Measurements from ENCODE around the gene COQ8A. TPM values are rescaled to one million over a fixed set of nuclear protein-coding genes. Genes with fewer than 3 reads are reported as not detected.
A peak's percentile ranks its signal among the peaks of the same experiment; 100 is the strongest.

The COQ8A gene
- total and polyA plus RNA-seq, 4 experiments from 2014 or later: 43.5 to 70.7 (median 59.3) TPM

GRCh38 chr1:226981838-226982237, 41.7 kb downstream of the COQ8A start:
- Mint-ChIP-seq H3K36me3 (peaks cover 21 to 40% of the 10 kb centered on the region in 2 donors), H3K9me3 (no peaks in the 10 kb centered on the region), H3K27me3 (no peaks in the 10 kb centered on the region), H3K27ac (no peak overlapping the region), H3K4me3 (no peak overlapping the region), H3K4me1 (no peaks in the 10 kb centered on the region)
- intact Hi-C loops (cut with micrococcal nuclease): no loop called here
- no peaks in the 10 kb centered on the region for H3K27me3 ChIP-seq (ENCODE audit: insufficient read depth, low read length)
- peaks cover 11% of the 10 kb centered on the region for H3K36me3 ChIP-seq (ENCODE audit: insufficient read depth, low read length)
- POLR2A ChIA-PET (ENCODE audit: partially characterized antibody): no interaction called here
- no peak overlapping the region for H3K27ac ChIP-seq (ENCODE audit: low read depth, low read length)
- no peaks in the 10 kb centered on the region for H3K4me1 ChIP-seq (ENCODE audit: insufficient read depth, low read length)
- no peak for DNase-seq
- no peak overlapping the region for H3K4me3 ChIP-seq (ENCODE audit: low read length in 2 of 2)
- no peaks in the 10 kb centered on the region for H3K9me3 ChIP-seq (ENCODE audit: control insufficient read depth in 1 of 2, low read length in 2 of 2)
- CTCF ChIA-PET (ENCODE audit: partially characterized antibody): no interaction called here

- Mint-ChIP-seq H3K27me3 (no peaks in the 10 kb centered on the region), H3K4me3 (no peak overlapping the region), H3K27ac (no peak overlapping the region), H3K4me1 (no peaks in the 10 kb centered on the region), H3K9me3 (no peaks in the 10 kb centered on the region), H3K36me3 (peaks cover 26 to 47% of the 10 kb centered on the region in 2 donors)
- no peaks in the 10 kb centered on the region for H3K4me1 ChIP-seq (ENCODE audit: insufficient read depth, low read length)
- H3K36me3 ChIP-seq (ENCODE audit: insufficient read depth, low read length): peaks cover 11% of the 10 kb centered on the region
- ChIA-PET POLR2A (ENCODE audit: partially characterized antibody) (no interaction called here), CTCF (ENCODE audit: partially characterized antibody) (no interaction called here)
- intact Hi-C loops (cut with micrococcal nuclease): no loop called here
- DNase-seq: no peak
- no peaks in the 10 kb centered on the region for H3K27me3 ChIP-seq (ENCODE audit: insufficient read depth, low read length)
- H3K4me3 ChIP-seq (ENCODE audit: low read length in 2 of 2): no peak overlapping the region
- H3K27ac ChIP-seq (ENCODE audit: low read depth, low read length): no peak overlapping the region
- no peaks in the 10 kb centered on the region for H3K9me3 ChIP-seq (ENCODE audit: control insufficient read depth in 1 of 2, low read length in 2 of 2)
Observed at GRCh38 chr1:226982451-226983177, 42.5 kb downstream of the COQ8A start.

- no peak overlapping the region for H3K4me3 Mint-ChIP-seq
- Histone ChIP-seq H3K4me3 (ENCODE audit: low read length in 2 of 2) (no peak overlapping the region), H3K4me1 (ENCODE audit: insufficient read depth, low read length) (no peaks in the 10 kb centered on the region), H3K27me3 (ENCODE audit: insufficient read depth, low read length) (no peaks in the 10 kb centered on the region), H3K27ac (ENCODE audit: low read depth, low read length) (no peak overlapping the region), H3K9me3 (ENCODE audit: control insufficient read depth in 1 of 2, low read length in 2 of 2) (no peaks in the 10 kb centered on the region), H3K36me3 (ENCODE audit: insufficient read depth, low read length) (peaks cover 8% of the 10 kb centered on the region)
- peaks cover 0 to under 1% (median 0%) of the 10 kb centered on the region in 4 donors for H3K4me1 Mint-ChIP-seq
- no peaks in the 10 kb centered on the region for H3K9me3 Mint-ChIP-seq
- H3K27ac Mint-ChIP-seq: no peak overlapping the region
- intact Hi-C loops (cut with micrococcal nuclease): no loop called here
- no peaks in the 10 kb centered on the region for H3K27me3 Mint-ChIP-seq
- POLR2A ChIA-PET (ENCODE audit: partially characterized antibody): no interaction called here
- CTCF ChIA-PET (ENCODE audit: partially characterized antibody): no interaction called here
- DNase-seq: no peak
- peaks cover 28 to 49% of the 10 kb centered on the region in 2 donors for H3K36me3 Mint-ChIP-seq
Observed at GRCh38 chr1:226983247-226983991, 43.3 kb downstream of the COQ8A start.

GRCh38 chr1:226983992-226984364, 43.9 kb downstream of the COQ8A start:
- no peaks in the 10 kb centered on the region for H3K9me3 Mint-ChIP-seq
- no peak overlapping the region for H3K4me3 ChIP-seq (ENCODE audit: low read length in 2 of 2)
- ChIA-PET CTCF (ENCODE audit: partially characterized antibody) (no interaction called here), POLR2A (ENCODE audit: partially characterized antibody) (no interaction called here)
- H3K36me3 ChIP-seq (ENCODE audit: insufficient read depth, low read length): peaks cover 8% of the 10 kb centered on the region
- H3K4me3 Mint-ChIP-seq: no peak overlapping the region
- intact Hi-C loops (cut with micrococcal nuclease): no loop called here
- peaks cover 0 to 6% (median 2%) of the 10 kb centered on the region in 4 donors for H3K4me1 Mint-ChIP-seq
- H3K36me3 Mint-ChIP-seq: peaks cover 28 to 49% of the 10 kb centered on the region in 2 donors
- H3K27ac ChIP-seq (ENCODE audit: low read depth, low read length): no peak overlapping the region
- no peak overlapping the region for H3K27ac Mint-ChIP-seq
- H3K9me3 ChIP-seq (ENCODE audit: control insufficient read depth in 1 of 2, low read length in 2 of 2): no peaks in the 10 kb centered on the region
- H3K4me1 ChIP-seq (ENCODE audit: insufficient read depth, low read length): no peaks in the 10 kb centered on the region
- DNase-seq: no peak
- H3K27me3 ChIP-seq (ENCODE audit: insufficient read depth, low read length): no peaks in the 10 kb centered on the region
- no peaks in the 10 kb centered on the region for H3K27me3 Mint-ChIP-seq

- CTCF ChIA-PET (ENCODE audit: partially characterized antibody): no interaction called here
- H3K36me3 ChIP-seq (ENCODE audit: insufficient read depth, low read length): peaks cover 8% of the 10 kb centered on the region
- H3K36me3 Mint-ChIP-seq: peaks cover 28 to 49% of the 10 kb centered on the region in 2 donors
Observed at GRCh38 chr1:226984521-226985238, 44.6 kb downstream of the COQ8A start.

GRCh38 chr1:226985239-226985838, 45.2 kb downstream of the COQ8A start:
- Mint-ChIP-seq H3K4me1 (peaks cover 11 to 19% (median 15%) of the 10 kb centered on the region in 4 donors), H3K27me3 (no peaks in the 10 kb centered on the region), H3K9me3 (no peaks in the 10 kb centered on the region), H3K36me3 (peaks cover 28 to 49% of the 10 kb centered on the region in 2 donors), H3K27ac (peak overlapping the region in 1 of 7 donors; percentile 53), H3K4me3 (no peak overlapping the region)
- Histone ChIP-seq H3K27me3 (ENCODE audit: insufficient read depth, low read length) (no peaks in the 10 kb centered on the region), H3K36me3 (ENCODE audit: insufficient read depth, low read length) (peaks cover 8% of the 10 kb centered on the region), H3K9me3 (ENCODE audit: control insufficient read depth in 1 of 2, low read length in 2 of 2) (no peaks in the 10 kb centered on the region), H3K27ac (ENCODE audit: low read depth, low read length) (no peak overlapping the region), H3K4me1 (ENCODE audit: insufficient read depth, low read length) (peaks cover 13% of the 10 kb centered on the region), H3K4me3 (ENCODE audit: low read length in 2 of 2) (no peak overlapping the region)
- no peak for DNase-seq
- POLR2A ChIA-PET (ENCODE audit: partially characterized antibody): no interaction called here
- CTCF ChIA-PET (ENCODE audit: partially characterized antibody): no interaction called here
- intact Hi-C loops (cut with micrococcal nuclease): no loop called here

More at GRCh38 chr1:226984521-226985238, 44.6 kb downstream of the COQ8A start:
- POLR2A ChIA-PET (ENCODE audit: partially characterized antibody): no interaction called here
- Mint-ChIP-seq H3K27ac (no peak overlapping the region), H3K9me3 (no peaks in the 10 kb centered on the region), H3K4me3 (no peak overlapping the region), H3K4me1 (peaks cover 6 to 13% (median 8%) of the 10 kb centered on the region in 4 donors), H3K27me3 (no peaks in the 10 kb centered on the region)
- H3K27me3 ChIP-seq (ENCODE audit: insufficient read depth, low read length): no peaks in the 10 kb centered on the region
- DNase-seq: no peak
- no peaks in the 10 kb centered on the region for H3K9me3 ChIP-seq (ENCODE audit: control insufficient read depth in 1 of 2, low read length in 2 of 2)
- H3K4me1 ChIP-seq (ENCODE audit: insufficient read depth, low read length): peaks cover 6% of the 10 kb centered on the region
- no peak overlapping the region for H3K4me3 ChIP-seq (ENCODE audit: low read length in 2 of 2)
- no peak overlapping the region for H3K27ac ChIP-seq (ENCODE audit: low read depth, low read length)
- intact Hi-C loops (cut with micrococcal nuclease): no loop called here

Measured in CD4-positive, alpha-beta memory T cell (primary cell).